ENCODE results near the gene MARS1. TPM values are rescaled to one million over a fixed set of nuclear protein-coding genes. Genes with fewer than 3 reads are reported as not detected.

The MARS1 gene
- total and polyA plus RNA-seq, 2 experiments from 2014 or later: 266 to 351 TPM

DNA sequence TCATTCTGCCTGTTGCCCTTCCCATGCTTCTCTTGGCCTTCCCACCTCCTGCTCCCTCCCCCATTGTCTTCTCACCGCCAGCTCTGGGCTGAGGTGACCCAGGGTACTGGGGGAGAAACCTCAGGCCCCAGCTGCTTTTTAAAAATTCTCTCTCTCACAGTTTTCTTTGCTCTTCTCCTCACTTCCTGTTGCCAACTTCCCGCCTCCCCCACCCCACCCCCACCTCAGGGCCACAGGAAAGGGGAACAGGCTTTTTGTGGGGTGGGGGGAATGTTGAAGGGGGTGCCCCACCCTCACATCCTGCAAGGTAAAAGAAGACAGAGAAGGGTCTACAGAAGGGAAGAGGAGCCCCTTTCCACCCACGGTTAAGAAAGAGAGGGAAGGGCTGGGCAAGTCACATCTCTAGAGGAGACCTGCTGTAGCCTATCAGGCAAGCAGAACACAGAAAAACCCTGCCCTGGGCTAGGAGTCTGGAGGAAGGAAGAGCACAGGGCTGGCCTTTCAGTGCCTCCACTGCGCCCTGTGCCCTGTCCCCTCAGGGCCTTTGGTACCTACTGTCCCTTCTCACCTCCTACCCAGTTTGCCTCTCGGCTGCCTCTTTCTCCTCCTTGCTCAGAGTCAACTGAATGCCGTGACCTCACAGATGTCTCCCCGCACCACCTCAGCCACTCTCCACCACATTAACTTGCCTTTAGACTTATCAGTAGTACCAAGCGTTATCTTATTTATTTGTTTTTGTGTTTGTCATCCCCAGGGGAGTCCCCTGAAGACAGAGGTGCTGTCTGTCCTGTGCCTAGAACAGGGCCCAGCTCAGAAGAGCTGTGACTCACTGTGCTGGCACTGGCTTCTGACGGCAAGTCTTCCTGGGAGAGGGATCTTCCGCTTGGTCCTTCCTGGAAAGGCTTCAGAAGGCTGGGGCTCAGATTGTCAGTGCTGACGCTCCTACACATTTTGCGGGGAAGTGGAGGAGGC lies 9.9 kb upstream of the MARS1 start:
- peaks cover 45% of the 10 kb centered on the region for H3K27me3 ChIP-seq (ENCODE audit: insufficient read depth)
- peak overlapping the region; percentile 52 for H2AFZ ChIP-seq
- no peak overlapping the region; the same call in 2 of the 3 replicates for H3K4me3 Mint-ChIP-seq
- TF ChIP-seq, protein P1, sequence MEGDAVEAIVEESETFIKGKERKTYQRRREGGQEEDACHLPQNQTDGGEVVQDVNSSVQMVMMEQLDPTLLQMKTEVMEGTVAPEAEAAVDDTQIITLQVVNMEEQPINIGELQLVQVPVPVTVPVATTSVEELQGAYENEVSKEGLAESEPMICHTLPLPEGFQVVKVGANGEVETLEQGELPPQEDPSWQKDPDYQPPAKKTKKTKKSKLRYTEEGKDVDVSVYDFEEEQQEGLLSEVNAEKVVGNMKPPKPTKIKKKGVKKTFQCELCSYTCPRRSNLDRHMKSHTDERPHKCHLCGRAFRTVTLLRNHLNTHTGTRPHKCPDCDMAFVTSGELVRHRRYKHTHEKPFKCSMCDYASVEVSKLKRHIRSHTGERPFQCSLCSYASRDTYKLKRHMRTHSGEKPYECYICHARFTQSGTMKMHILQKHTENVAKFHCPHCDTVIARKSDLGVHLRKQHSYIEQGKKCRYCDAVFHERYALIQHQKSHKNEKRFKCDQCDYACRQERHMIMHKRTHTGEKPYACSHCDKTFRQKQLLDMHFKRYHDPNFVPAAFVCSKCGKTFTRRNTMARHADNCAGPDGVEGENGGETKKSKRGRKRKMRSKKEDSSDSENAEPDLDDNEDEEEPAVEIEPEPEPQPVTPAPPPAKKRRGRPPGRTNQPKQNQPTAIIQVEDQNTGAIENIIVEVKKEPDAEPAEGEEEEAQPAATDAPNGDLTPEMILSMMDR (conservative IDR thresholded peaks at IDR 0.05; ENCODE audit: low read depth in 2 of 2): no peak
- TF ChIP-seq, protein P2, sequence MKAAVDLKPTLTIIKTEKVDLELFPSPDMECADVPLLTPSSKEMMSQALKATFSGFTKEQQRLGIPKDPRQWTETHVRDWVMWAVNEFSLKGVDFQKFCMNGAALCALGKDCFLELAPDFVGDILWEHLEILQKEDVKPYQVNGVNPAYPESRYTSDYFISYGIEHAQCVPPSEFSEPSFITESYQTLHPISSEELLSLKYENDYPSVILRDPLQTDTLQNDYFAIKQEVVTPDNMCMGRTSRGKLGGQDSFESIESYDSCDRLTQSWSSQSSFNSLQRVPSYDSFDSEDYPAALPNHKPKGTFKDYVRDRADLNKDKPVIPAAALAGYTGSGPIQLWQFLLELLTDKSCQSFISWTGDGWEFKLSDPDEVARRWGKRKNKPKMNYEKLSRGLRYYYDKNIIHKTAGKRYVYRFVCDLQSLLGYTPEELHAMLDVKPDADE (IDR thresholded peaks at IDR 0.05): no peak
- no peak for TF ChIP-seq EZH2 (IDR thresholded peaks at IDR 0.05; ENCODE audit: low read depth, unreplicated experiment)
- TF ChIP-seq ZNF114 (CRISPR knock-in tag; IDR thresholded peaks at IDR 0.05): no peak
- TF ChIP-seq, protein P3, sequence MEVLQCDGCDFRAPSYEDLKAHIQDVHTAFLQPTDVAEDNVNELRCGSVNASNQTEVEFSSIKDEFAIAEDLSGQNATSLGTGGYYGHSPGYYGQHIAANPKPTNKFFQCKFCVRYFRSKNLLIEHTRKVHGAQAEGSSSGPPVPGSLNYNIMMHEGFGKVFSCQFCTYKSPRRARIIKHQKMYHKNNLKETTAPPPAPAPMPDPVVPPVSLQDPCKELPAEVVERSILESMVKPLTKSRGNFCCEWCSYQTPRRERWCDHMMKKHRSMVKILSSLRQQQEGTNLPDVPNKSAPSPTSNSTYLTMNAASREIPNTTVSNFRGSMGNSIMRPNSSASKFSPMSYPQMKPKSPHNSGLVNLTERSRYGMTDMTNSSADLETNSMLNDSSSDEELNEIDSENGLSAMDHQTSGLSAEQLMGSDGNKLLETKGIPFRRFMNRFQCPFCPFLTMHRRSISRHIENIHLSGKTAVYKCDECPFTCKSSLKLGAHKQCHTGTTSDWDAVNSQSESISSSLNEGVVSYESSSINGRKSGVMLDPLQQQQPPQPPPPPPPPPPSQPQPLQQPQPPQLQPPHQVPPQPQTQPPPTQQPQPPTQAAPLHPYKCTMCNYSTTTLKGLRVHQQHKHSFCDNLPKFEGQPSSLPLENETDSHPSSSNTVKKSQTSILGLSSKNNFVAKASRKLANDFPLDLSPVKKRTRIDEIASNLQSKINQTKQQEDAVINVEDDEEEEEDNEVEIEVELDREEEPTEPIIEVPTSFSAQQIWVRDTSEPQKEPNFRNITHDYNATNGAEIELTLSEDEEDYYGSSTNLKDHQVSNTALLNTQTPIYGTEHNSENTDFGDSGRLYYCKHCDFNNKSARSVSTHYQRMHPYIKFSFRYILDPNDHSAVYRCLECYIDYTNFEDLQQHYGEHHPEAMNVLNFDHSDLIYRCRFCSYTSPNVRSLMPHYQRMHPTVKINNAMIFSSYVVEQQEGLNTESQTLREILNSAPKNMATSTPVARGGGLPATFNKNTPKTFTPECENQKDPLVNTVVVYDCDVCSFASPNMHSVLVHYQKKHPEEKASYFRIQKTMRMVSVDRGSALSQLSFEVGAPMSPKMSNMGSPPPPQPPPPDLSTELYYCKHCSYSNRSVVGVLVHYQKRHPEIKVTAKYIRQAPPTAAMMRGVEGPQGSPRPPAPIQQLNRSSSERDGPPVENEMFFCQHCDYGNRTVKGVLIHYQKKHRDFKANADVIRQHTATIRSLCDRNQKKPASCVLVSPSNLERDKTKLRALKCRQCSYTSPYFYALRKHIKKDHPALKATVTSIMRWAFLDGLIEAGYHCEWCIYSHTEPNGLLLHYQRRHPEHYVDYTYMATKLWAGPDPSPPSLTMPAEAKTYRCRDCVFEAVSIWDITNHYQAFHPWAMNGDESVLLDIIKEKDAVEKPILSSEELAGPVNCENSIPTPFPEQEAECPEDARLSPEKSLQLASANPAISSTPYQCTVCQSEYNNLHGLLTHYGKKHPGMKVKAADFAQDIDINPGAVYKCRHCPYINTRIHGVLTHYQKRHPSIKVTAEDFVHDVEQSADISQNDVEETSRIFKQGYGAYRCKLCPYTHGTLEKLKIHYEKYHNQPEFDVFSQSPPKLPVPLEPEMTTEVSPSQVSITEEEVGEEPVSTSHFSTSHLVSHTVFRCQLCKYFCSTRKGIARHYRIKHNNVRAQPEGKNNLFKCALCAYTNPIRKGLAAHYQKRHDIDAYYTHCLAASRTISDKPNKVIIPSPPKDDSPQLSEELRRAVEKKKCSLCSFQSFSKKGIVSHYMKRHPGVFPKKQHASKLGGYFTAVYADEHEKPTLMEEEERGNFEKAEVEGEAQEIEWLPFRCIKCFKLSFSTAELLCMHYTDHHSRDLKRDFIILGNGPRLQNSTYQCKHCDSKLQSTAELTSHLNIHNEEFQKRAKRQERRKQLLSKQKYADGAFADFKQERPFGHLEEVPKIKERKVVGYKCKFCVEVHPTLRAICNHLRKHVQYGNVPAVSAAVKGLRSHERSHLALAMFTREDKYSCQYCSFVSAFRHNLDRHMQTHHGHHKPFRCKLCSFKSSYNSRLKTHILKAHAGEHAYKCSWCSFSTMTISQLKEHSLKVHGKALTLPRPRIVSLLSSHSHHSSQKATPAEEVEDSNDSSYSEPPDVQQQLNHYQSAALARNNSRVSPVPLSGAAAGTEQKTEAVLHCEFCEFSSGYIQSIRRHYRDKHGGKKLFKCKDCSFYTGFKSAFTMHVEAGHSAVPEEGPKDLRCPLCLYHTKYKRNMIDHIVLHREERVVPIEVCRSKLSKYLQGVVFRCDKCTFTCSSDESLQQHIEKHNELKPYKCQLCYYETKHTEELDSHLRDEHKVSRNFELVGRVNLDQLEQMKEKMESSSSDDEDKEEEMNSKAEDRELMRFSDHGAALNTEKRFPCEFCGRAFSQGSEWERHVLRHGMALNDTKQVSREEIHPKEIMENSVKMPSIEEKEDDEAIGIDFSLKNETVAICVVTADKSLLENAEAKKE (CRISPR knock-in tag; IDR thresholded peaks at IDR 0.05): no peak
- TF ChIP-seq CREB1 (CRISPR knock-in tag; IDR thresholded peaks at IDR 0.05; ENCODE audit: low read depth): no peak
- no peak for TF ChIP-seq STAT1 (IDR thresholded peaks at IDR 0.05; ENCODE audit: unreplicated experiment)
- TF ChIP-seq ZNF331 (CRISPR knock-in tag; IDR thresholded peaks at IDR 0.05; ENCODE audit: low read depth): no peak
- no peak for TF ChIP-seq NANOG (IDR thresholded peaks at IDR 0.05; ENCODE audit: borderline replicate concordance)
- no peak for TF ChIP-seq EZH2phosphoT487 (IDR thresholded peaks at IDR 0.05; ENCODE audit: unreplicated experiment)
- TF ChIP-seq, protein P4, sequence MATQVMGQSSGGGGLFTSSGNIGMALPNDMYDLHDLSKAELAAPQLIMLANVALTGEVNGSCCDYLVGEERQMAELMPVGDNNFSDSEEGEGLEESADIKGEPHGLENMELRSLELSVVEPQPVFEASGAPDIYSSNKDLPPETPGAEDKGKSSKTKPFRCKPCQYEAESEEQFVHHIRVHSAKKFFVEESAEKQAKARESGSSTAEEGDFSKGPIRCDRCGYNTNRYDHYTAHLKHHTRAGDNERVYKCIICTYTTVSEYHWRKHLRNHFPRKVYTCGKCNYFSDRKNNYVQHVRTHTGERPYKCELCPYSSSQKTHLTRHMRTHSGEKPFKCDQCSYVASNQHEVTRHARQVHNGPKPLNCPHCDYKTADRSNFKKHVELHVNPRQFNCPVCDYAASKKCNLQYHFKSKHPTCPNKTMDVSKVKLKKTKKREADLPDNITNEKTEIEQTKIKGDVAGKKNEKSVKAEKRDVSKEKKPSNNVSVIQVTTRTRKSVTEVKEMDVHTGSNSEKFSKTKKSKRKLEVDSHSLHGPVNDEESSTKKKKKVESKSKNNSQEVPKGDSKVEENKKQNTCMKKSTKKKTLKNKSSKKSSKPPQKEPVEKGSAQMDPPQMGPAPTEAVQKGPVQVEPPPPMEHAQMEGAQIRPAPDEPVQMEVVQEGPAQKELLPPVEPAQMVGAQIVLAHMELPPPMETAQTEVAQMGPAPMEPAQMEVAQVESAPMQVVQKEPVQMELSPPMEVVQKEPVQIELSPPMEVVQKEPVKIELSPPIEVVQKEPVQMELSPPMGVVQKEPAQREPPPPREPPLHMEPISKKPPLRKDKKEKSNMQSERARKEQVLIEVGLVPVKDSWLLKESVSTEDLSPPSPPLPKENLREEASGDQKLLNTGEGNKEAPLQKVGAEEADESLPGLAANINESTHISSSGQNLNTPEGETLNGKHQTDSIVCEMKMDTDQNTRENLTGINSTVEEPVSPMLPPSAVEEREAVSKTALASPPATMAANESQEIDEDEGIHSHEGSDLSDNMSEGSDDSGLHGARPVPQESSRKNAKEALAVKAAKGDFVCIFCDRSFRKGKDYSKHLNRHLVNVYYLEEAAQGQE (IDR thresholded peaks at IDR 0.05; ENCODE audit: unreplicated experiment): no peak
- no peak for TF ChIP-seq POLR2AphosphoS5 (IDR thresholded peaks at IDR 0.05; ENCODE audit: low read depth)
- TF ChIP-seq JUNB (IDR thresholded peaks at IDR 0.05; ENCODE audit: unreplicated experiment): no peak
- no peaks in the 10 kb centered on the region; the same call in 2 of the 3 replicates for H3K9me3 Mint-ChIP-seq
- peaks cover 44% of the 10 kb centered on the region for H3K4me1 ChIP-seq (ENCODE audit: insufficient read depth)
- no peak overlapping the region for H3K4me3 ChIP-seq
- no peaks in the 10 kb centered on the region for H3K79me2 ChIP-seq (replicated peaks; ENCODE audit: insufficient read depth)
- ATAC-seq (no peak), DNase-seq (ENCODE audit: low spot score) (no peak)
- peaks cover 51% of the 10 kb centered on the region for H3K4me1 Mint-ChIP-seq
- H3F3A ChIP-seq (replicated peaks; ENCODE audit: low read depth): peaks cover 9% of the 10 kb centered on the region
- H3K27me3 Mint-ChIP-seq (ENCODE audit: insufficient read depth, low read depth, poor library complexity): peaks cover 54% of the 10 kb centered on the region
- H3K9me2 ChIP-seq (ENCODE audit: insufficient read depth): no peaks in the 10 kb centered on the region
- no peak overlapping the region for H3K27ac ChIP-seq (ENCODE audit: low read depth)
- no peaks in the 10 kb centered on the region for H3K36me3 ChIP-seq (ENCODE audit: insufficient read depth)
- peak overlapping the region; percentile 98 for H3K4me2 ChIP-seq
- H3K27ac Mint-ChIP-seq: no peak overlapping the region
- peaks cover 8% of the 10 kb centered on the region; the same call in 1 of the 3 replicates for H3K36me3 Mint-ChIP-seq (ENCODE audit: low read depth)
- no peaks in the 10 kb centered on the region for H4K20me1 ChIP-seq (replicated peaks; ENCODE audit: insufficient read depth)

All from GM23338 (cell line).